IPS-20b (cell line): ENCODE data around the gene LHX6.

Experiments used
- H3K27ac ChIP-seq: one replicate; pipeline ENCODE4 v1.5.1; 2013; ENCODE audit warnings: low read length
- H3K27me3 ChIP-seq: 2 replicates; pipeline ENCODE4 v1.6.1; 2013; ENCODE audit warnings: mild to moderate bottlenecking, low read length, inconsistent platforms; ENCODE audit not compliant: insufficient read depth
- H3K36me3 ChIP-seq: 2 replicates; pipeline ENCODE4 v1.6.1; 2013; ENCODE audit warnings: low read depth, mild to moderate bottlenecking, inconsistent platforms, low read length, moderate library complexity; ENCODE audit not compliant: insufficient read depth
- H3K4me1 ChIP-seq: 2 replicates; pipeline ENCODE4 v1.6.1; 2013; ENCODE audit warnings: mild to moderate bottlenecking, control low read depth, inconsistent platforms, low read length, moderate library complexity; ENCODE audit not compliant: insufficient read depth
- H3K4me3 ChIP-seq: 2 replicates; pipeline ENCODE4 v1.5.1; 2013; ENCODE audit warnings: mild to moderate bottlenecking, low read length, inconsistent platforms
- H3K9ac ChIP-seq: 2 replicates; pipeline ENCODE4 v1.6.1; 2013; ENCODE audit warnings: low read depth, mild to moderate bottlenecking, inconsistent platforms, low read length, moderate library complexity
- H3K9me3 ChIP-seq: 2 replicates; pipeline ENCODE4 v1.6.1; 2013; ENCODE audit warnings: mild to moderate bottlenecking, low read depth, low read length, inconsistent platforms; ENCODE audit not compliant: insufficient read depth

LHX6 gene

DNA sequence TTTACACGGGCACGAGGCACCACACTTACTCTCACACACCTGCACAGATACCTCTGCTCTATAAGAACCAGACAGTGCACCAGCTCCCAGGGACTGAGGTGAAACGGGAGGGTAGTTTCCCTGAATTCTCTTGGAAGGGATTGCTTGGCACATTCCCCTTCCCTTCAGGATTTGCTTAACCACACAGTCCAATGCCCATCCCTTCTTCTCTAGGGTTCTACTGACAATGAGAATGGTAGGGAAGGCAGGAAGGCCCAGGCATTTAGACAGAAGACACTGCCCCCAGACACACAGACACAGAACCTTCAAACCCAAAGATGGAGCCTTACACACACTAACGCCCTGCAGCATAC, 704 bp upstream of the LHX6 start:
- Histone ChIP-seq H3K4me3 (no peak overlapping the region), H3K27ac (no peak overlapping the region), H3K9me3 (peaks cover 6% of the 10 kb centered on the region; the same call in 1 of the 2 replicates), H3K27me3 (peaks cover 100% of the 10 kb centered on the region), H3K36me3 (no peaks in the 10 kb centered on the region), H3K9ac (no peak overlapping the region), H3K4me1 (peaks cover 4% of the 10 kb centered on the region; the same call in 1 of the 2 replicates)

DNA sequence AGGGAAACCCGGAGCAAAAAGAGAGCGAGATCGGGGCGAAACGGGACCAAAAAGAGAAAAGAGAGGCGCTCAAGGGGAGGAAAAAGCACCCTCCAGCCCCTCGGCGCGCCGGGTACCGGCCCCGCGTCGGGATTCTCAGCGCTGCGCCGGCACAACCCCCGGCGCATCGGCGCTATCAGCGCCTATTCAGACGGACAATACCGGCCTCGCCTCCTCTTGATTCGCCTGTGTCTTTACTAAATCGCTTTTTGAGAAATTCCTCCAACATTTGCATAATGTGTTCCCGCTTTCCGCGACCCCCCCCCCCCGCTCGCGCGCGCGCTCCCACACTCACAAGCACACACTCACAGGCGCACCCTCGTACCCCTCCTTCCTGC, 578 bp downstream of the LHX6 start:
- Histone ChIP-seq H3K9ac (no peak overlapping the region), H3K9me3 (peaks cover 6% of the 10 kb centered on the region; the same call in 1 of the 2 replicates), H3K4me3 (peak overlapping the region; percentile 45; the same call in 1 of the 2 replicates), H3K4me1 (peaks cover 4% of the 10 kb centered on the region; the same call in 1 of the 2 replicates), H3K27me3 (peaks cover 100% of the 10 kb centered on the region), H3K36me3 (no peaks in the 10 kb centered on the region), H3K27ac (no peak overlapping the region)

DNA sequence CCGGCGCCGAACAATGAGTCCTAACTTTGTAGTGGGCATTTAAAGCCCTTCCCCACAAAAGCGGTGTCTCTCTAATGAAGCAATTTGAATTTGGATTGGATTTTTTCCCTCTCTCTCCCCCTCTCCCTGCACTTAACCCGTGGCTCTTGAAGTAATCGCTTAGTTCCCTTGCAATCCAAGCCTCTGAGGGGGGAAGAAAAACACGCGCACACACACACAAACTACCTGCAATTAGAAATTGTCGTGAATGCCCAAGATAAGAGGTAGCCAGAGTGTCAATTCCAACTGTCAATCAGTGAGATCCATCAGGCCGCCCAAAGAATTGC, 1.2 kb downstream of the LHX6 start:
- H3K9me3 ChIP-seq, result peaks cover 6% of the 10 kb centered on the region; the same call in 1 of the 2 replicates
- H3K4me1 ChIP-seq, result no peaks in the 10 kb centered on the region
- peaks cover 100% of the 10 kb centered on the region for H3K27me3 ChIP-seq
- H3K36me3 ChIP-seq, result no peaks in the 10 kb centered on the region
- peak overlapping the region; percentile 48 for H3K4me3 ChIP-seq
- H3K9ac ChIP-seq, result no peak overlapping the region
- H3K27ac ChIP-seq, result no peak overlapping the region

DNA sequence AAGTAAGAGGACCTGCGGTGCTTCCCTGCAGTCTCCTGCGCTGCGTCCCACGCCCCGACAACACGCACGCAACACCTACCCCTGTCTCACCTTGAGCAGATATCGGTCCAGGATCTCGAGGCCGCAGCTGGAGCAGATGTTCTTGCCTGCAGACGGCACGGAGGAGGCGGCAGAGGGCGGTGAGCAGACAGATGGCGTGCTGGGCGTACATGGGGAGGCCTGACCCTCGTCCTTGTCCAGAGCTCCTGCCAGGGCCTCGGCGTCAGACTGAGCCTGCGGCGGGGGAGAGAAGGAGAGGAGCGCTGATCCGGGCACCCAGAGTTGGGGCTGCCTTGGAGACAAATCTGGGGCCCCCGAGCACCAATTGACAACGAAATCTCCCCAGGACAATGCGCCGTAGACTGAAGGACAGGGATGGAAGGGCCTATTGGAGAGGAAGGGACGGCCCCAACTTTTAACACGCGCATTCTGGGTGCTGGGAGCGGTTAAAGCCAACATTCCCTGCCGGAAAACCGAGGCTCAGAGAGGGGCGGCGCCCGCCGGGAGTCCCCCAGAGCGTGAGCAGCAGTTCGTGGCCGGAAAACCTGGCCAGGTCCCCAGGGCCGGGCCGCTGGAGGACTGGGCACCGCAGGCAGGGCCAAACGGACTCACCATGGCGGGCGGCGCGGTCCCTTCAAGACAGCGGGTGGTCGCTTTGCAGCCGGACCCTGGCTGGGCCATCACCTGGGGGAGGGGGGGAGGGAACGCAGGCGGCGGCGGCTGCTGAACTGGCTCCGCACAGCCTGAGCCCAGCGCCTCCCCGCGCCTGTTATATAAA, 1.8 kb downstream of the LHX6 start:
- H3K36me3 ChIP-seq, result no peaks in the 10 kb centered on the region

DNA sequence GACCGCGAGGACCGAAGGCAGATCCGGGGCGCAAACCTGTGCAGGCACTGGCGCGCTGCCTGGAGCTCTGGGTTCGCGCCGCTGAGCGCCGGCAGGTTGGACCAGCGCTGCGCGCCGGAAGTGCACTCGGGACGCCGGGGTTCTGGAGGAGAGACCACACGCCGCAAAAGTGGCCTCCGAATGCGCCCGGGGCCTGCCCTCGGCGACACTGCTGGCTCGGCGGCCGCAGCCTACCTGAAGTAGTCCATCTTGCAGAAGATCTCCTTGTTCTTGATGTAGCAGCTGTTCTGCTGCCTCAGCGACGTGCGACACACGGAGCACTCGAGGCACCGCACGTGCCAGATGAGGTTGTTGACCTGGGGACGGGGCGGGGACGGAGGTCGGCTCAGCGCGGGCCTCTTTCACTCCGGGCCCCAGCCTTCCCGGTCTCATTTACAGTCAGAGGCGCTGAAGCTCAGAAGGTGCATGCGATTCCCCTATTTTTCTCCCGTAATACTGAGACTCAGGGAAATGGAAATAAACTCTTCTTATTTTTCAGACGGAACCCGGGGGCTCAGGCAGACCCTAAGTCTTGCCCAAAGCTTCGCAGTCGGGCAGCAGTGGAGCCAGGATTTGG, 2.5 kb downstream of the LHX6 start:
- Histone ChIP-seq H3K4me3 (no peak overlapping the region; the same call in 1 of the 2 replicates), H3K36me3 (no peaks in the 10 kb centered on the region), H3K9ac (no peak overlapping the region), H3K27me3 (peaks cover 100% of the 10 kb centered on the region), H3K27ac (no peak overlapping the region), H3K4me1 (no peaks in the 10 kb centered on the region), H3K9me3 (peaks cover 6% of the 10 kb centered on the region; the same call in 1 of the 2 replicates)

More for the DNA sequence above, 1.8 kb downstream of the LHX6 start:
- peaks cover 100% of the 10 kb centered on the region for H3K27me3 ChIP-seq
- peak overlapping the region; percentile 34; the same call in 1 of the 2 replicates for H3K4me3 ChIP-seq
- peaks cover 6% of the 10 kb centered on the region; the same call in 1 of the 2 replicates for H3K9me3 ChIP-seq
- H3K27ac ChIP-seq, result no peak overlapping the region
- H3K4me1 ChIP-seq, result no peaks in the 10 kb centered on the region
- no peak overlapping the region for H3K9ac ChIP-seq

DNA sequence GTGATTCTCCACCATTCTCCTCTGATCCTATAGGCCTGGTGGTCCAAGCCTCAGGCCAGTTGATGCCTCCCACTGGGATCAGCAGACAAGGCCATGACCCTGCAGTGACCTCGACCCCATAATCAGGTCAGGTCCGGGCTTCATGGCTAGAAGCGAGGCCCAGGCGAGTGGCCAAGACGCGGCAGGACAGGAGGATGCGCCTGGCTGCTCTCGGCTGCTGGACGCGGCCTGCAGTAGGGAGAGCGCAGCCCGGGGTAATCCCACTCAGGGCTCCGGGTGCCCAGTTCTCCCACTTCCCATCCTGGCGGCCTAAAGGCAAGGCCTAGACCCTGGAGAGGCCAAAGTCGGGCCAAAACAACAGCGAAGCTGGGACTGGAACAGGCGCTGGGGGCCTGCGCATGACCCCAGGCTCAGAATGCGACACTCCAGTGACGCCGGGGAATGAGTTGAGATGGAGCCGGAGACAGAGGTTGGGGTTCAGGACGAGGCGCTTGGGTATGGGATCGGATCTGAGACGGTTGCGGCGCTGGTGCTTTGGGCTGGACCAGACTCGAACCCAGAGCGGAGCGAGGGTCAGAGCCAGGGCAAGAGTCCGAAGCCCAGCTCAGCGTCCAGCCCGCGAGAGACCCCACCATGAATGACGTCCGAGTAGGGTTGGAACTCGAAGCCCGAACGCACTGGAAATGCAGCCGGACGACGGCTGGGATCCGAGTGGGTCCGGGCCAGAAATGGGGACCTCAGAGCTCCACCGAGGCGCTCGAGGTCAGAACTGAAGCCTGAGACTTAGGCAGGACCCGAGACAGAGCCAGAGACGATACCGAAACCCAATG, 3.2 kb downstream of the LHX6 start:
- peaks cover 100% of the 10 kb centered on the region for H3K27me3 ChIP-seq
- no peak overlapping the region for H3K27ac ChIP-seq
- no peak overlapping the region for H3K9ac ChIP-seq
- no peak overlapping the region; the same call in 1 of the 2 replicates for H3K4me3 ChIP-seq
- H3K4me1 ChIP-seq, result peaks cover 4% of the 10 kb centered on the region; the same call in 1 of the 2 replicates
- H3K9me3 ChIP-seq, result peaks cover 6% of the 10 kb centered on the region; the same call in 1 of the 2 replicates
- no peaks in the 10 kb centered on the region for H3K36me3 ChIP-seq

DNA sequence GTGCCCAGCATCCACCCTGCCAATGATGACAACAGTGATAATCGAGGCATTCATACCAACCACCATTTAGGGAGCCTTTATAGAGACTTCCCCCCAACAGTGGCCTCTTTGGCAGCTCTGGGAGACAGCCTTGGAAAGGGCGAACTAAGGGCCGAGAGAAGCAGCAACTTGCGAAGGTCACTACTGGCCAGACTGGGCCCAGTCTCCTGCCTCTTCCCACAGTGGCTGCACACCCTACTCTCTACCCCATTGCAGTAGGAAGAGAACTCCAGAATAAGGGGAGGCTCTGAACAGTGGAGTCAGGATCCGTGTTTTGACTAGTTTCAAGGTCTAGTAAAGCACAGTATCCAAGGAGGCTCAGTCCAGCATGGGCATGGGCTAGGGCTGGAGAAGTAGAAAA, 5.3 kb downstream of the LHX6 start:
- no peak overlapping the region for H3K4me3 ChIP-seq
- peaks cover 8% of the 10 kb centered on the region; the same call in 1 of the 2 replicates for H3K4me1 ChIP-seq
- H3K9ac ChIP-seq, result no peak overlapping the region
- no peak overlapping the region for H3K27ac ChIP-seq
- H3K36me3 ChIP-seq, result no peaks in the 10 kb centered on the region
- H3K27me3 ChIP-seq, result peaks cover 100% of the 10 kb centered on the region
- H3K9me3 ChIP-seq, result peaks cover 11% of the 10 kb centered on the region; the same call in 1 of the 2 replicates

DNA sequence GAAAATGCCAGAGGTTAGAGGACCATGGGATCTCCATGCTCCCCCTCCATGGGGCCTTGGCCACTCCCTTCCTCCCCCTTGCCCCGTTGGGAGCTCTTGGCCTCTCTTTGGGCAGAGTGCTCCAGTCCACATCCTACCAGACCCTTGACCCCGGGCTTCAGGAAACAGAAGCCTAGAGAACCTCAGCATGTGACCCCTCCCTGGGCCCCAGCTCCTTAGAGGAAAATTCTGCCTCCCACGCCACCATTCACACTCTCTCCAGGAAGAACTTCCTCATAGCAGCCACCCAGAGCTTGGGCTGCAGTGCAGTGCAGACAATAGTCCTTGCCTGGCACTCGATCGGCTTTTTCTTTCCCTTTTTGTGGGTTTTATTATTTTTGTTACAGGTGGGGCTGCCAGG, 6.0 kb downstream of the LHX6 start:
- Histone ChIP-seq H3K27ac (no peak overlapping the region), H3K27me3 (peaks cover 100% of the 10 kb centered on the region), H3K4me3 (no peak overlapping the region), H3K9me3 (peaks cover 14% of the 10 kb centered on the region; the same call in 1 of the 2 replicates), H3K4me1 (peaks cover 8% of the 10 kb centered on the region; the same call in 1 of the 2 replicates), H3K36me3 (no peaks in the 10 kb centered on the region), H3K9ac (no peak overlapping the region)

DNA sequence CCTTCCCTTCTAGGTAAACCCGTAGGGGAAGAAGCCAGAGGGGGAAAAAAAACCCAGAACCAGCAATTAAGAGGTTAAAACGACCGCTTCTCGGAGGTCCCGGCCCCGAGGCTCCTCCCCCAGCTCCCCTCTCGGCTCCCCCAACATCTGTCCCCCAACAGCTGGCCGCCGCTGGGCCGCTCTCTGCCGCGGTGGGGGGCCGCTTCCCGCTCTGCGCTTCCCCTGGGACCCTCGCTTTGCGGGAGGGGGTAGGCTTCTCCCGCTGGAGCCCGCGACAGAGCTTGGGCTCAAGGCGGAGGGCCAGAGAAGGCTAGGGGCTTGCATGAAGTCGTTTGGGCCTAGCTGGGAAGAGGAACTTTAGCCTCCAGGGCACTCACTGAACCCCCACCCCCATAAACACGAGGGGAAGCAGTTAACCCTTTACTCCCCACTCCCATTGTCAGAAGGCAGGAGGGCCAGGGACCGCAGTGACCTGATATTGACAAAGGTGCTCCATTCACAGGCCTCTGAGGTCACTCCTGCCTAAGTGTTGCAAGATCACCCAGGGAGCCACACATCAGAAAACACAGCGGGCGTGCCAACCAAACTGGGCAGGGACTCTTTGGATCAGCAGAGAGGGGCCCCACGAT, 7.5 kb downstream of the LHX6 start:
- Histone ChIP-seq H3K4me1 (peaks cover 8% of the 10 kb centered on the region; the same call in 1 of the 2 replicates), H3K9me3 (peaks cover 13% of the 10 kb centered on the region; the same call in 1 of the 2 replicates), H3K4me3 (peak overlapping the region; percentile 57; the same call in 1 of the 2 replicates), H3K27ac (no peak overlapping the region), H3K27me3 (peaks cover 100% of the 10 kb centered on the region), H3K36me3 (no peaks in the 10 kb centered on the region), H3K9ac (no peak overlapping the region)

DNA sequence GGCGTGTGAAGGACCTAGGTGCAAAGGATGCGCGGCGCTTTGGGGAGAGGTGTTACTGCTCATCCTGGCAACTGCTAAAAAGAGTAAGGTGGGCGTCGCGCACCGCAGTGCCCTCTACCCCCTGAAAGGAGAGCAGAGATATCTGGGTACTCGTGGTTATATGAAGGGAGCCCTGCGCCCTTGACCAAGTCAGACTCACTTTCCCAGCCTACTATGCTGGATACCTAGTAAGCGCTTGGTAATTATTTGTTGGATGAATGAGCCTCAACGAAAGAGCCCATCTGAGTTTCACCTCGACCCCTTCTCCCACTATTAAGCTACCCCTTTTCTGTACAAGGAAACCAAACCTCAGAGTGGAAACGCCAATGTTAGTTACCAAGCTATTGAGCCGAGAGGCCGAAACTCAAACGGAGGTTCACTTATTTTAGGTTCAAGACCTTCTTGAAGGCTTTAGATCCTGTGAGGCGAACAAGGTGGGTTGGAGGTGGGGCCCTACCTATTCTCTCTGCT, 8.0 kb downstream of the LHX6 start:
- peaks cover 8% of the 10 kb centered on the region; the same call in 1 of the 2 replicates for H3K4me1 ChIP-seq
- H3K27me3 ChIP-seq, result peaks cover 100% of the 10 kb centered on the region
- H3K9ac ChIP-seq, result no peak overlapping the region
- H3K36me3 ChIP-seq, result no peaks in the 10 kb centered on the region
- peak overlapping the region; percentile 57; the same call in 1 of the 2 replicates for H3K4me3 ChIP-seq
- peaks cover 8% of the 10 kb centered on the region; the same call in 1 of the 2 replicates for H3K9me3 ChIP-seq
- no peak overlapping the region for H3K27ac ChIP-seq
